Thyroid gland (tissue), 4 donors: ENCODE data around the gene FGF7. TPM values are rescaled to one million over a fixed set of nuclear protein-coding genes. Genes with fewer than 3 reads are reported as not detected.
"Not testable (repeated sequence)": the region's sequence is repeated elsewhere in the genome, so short reads cannot be mapped to it uniquely, and the experiment has no call there.

Source experiments
- DNase-seq, 2 donors: peaks; one replicate each; pipeline ENCODE4 v3.0.0-alpha.2; 2019
- H3K27ac ChIP-seq, 3 donors: fragments of 200-600 bp; sonication (generic); 1 replicate in 2 of 3; 2 replicates in 1 of 3; pipeline ENCODE4 v1.5.1; 2016 to 2019; ENCODE audit warnings: mild to moderate bottlenecking in 1 of 3, moderate library complexity in 1 of 3
- H3K27me3 ChIP-seq: fragments of 200-600 bp; sonication (generic); one replicate; pipeline ENCODE4 v1.5.1; 2019
- H3K36me3 ChIP-seq, 2 donors: fragments of 200-600 bp; sonication (generic); one replicate each; pipeline ENCODE4 v1.5.1; 2016 to 2019
- H3K4me1 ChIP-seq, 2 donors: fragments of 200-600 bp; sonication (generic); one replicate each; pipeline ENCODE4 v1.5.1; 2017 to 2019
- H3K4me3 ChIP-seq, 3 donors: fragments of 200-600 bp; sonication (generic); replicated peaks in 1 of 3; 1 replicate in 2 of 3; 2 replicates in 1 of 3; pipeline ENCODE4 v1.5.1; 2016; ENCODE audit warnings: mild to moderate bottlenecking in 1 of 3
- H3K9me3 ChIP-seq: fragments of 200-600 bp; sonication (generic); one replicate; pipeline ENCODE4 v1.5.1; 2017
- POLR2A ChIP-seq, 2 donors: fragments of 450-650 bp; IDR thresholded peaks; one replicate each; pipeline ENCODE4 v1.6.1; 2017; ENCODE audit warnings: antibody characterized with exemption in 2 of 2, mild to moderate bottlenecking in 2 of 2, moderate library complexity in 1 of 2
- WGBS, 2 donors: methylation state at CpG; one replicate each; pipeline ENCODE4 v1.1.5; 2017; 5-methylcytosine and 5-hydroxymethylcytosine counted together
- intact Hi-C: fragments of 100-400 bp; cut with DNase I; formaldehyde crosslinking; loops from one replicate; pipeline ENCODE4 v1.15.1; 2023
- total RNA-seq, 4 donors: library from RNA; depleted of rRNA; stranded (reverse); fragments of >200 nt; gene quantifications; one replicate each; pipeline ENCODE4 v1.2.3, GENCODE V29; 2016
- TF ChIP-seq, protein P1 (sequence below), 6 experiments: fragments of 200-600 bp in 3 of 6; fragments of 450-650 bp in 3 of 6; sonication (generic) in 3 of 6; IDR thresholded peaks; one replicate each; pipeline ENCODE4 v1.5.1; 2016 to 2019; ENCODE audit warnings: antibody characterized with exemption in 6 of 6, mild to moderate bottlenecking in 2 of 6, inconsistent platforms in 1 of 6, moderate library complexity in 1 of 6

Gene FGF7
- total RNA-seq, 4 donors from 2014 or later = 31.3 to 111 (median 52.4) TPM

DNA sequence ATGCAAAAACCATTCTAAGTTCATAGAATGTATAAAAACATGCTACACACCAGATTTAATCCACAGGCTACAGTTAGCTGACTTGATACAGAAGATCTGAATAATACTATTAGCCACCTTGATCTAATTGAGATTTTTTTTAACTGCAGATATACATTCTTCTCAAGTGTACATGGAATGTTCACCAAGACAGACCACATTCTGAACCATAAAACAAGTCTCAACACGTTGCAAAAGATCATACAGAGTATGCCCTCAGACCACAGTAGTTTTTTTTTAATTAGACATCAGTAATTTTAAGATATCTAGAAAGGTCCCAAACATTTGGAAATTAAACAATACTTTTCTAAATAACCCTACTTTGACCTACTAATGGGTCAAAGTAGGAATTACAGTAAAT lies 83.3 kb downstream of the FGF7 start:
- 70 to 71% methylated on average over 1 of the region's 1 CpG for WGBS, 2 donors

DNA sequence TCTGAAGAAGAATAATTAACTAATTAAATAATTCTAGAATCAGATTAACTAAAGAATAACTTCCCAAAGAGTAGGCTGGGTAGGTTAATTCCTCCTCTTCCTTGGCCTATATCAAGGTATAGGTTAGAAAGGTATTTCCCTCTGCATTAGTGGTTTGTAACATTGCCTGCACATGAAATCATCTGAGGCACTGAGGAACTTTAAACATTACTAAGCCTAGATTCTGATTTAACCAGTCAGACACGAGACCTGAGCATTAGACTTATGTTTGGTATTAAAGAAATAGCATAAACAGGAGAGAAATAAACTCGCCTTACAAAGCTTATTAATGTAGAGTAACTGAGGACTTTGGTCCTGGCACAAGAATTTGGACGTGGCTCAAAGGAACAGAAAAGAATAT lies 84.2 kb downstream of the FGF7 start:
- intact Hi-C loops = no loop called here

More for the DNA sequence above, 83.3 kb downstream of the FGF7 start:
- intact Hi-C loops = no loop called here
- H3K9me3 ChIP-seq = no peaks in the 10 kb centered on the region
- H3K4me1 ChIP-seq = no peaks in the 10 kb centered on the region
- H3K27ac ChIP-seq = no peak overlapping the region
- TF ChIP-seq, protein P1, sequence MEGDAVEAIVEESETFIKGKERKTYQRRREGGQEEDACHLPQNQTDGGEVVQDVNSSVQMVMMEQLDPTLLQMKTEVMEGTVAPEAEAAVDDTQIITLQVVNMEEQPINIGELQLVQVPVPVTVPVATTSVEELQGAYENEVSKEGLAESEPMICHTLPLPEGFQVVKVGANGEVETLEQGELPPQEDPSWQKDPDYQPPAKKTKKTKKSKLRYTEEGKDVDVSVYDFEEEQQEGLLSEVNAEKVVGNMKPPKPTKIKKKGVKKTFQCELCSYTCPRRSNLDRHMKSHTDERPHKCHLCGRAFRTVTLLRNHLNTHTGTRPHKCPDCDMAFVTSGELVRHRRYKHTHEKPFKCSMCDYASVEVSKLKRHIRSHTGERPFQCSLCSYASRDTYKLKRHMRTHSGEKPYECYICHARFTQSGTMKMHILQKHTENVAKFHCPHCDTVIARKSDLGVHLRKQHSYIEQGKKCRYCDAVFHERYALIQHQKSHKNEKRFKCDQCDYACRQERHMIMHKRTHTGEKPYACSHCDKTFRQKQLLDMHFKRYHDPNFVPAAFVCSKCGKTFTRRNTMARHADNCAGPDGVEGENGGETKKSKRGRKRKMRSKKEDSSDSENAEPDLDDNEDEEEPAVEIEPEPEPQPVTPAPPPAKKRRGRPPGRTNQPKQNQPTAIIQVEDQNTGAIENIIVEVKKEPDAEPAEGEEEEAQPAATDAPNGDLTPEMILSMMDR (IDR thresholded peaks at IDR 0.05) = no peak
- TF ChIP-seq POLR2A (IDR thresholded peaks at IDR 0.05) = no peak
- DNase-seq = no peak
- H3K36me3 ChIP-seq = no peaks in the 10 kb centered on the region
- no peaks in the 10 kb centered on the region for H3K27me3 ChIP-seq
- H3K4me3 ChIP-seq = no peak overlapping the region

DNA sequence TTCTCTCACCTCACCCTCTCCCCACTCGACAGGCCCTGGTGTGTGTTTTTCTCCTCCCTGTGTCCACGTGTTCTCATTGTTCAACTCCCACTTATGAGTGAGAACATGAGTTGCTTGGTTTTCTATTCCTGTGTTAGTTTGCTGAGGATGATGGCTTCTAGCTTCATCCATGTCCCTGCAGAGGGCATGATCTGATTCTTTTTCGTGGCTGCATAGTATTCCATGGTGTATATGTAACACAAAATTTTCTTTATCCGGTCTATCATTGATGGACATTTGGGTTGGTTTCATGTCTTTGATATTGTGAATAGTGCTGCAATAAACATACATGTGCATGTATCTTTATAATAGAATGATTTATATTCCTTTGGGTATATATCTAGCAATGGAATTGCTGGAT lies 89.7 kb downstream of the FGF7 start:
- H3K36me3 ChIP-seq, H3K27ac ChIP-seq, H3K4me1 ChIP-seq, H3K9me3 ChIP-seq, intact Hi-C loops, H3K27me3 ChIP-seq, H3K4me3 ChIP-seq, DNase-seq: not testable (repeated sequence)
- WGBS, 2 donors = 94% methylated on average over 4 of the region's 4 CpGs

More for the DNA sequence above, 84.2 kb downstream of the FGF7 start:
- WGBS, 2 donors = 84 to 87% methylated on average over 3 of the region's 3 CpGs
- Histone ChIP-seq H3K36me3 (no peaks in the 10 kb centered on the region), H3K27me3 (no peaks in the 10 kb centered on the region), H3K9me3 (no peaks in the 10 kb centered on the region), H3K27ac (no peak overlapping the region), H3K4me1 (no peaks in the 10 kb centered on the region), H3K4me3 (no peak overlapping the region)
- DNase-seq = no peak
- no peak for TF ChIP-seq POLR2A (IDR thresholded peaks at IDR 0.05)
- TF ChIP-seq, protein P1 (IDR thresholded peaks at IDR 0.05) = no peak

DNA sequence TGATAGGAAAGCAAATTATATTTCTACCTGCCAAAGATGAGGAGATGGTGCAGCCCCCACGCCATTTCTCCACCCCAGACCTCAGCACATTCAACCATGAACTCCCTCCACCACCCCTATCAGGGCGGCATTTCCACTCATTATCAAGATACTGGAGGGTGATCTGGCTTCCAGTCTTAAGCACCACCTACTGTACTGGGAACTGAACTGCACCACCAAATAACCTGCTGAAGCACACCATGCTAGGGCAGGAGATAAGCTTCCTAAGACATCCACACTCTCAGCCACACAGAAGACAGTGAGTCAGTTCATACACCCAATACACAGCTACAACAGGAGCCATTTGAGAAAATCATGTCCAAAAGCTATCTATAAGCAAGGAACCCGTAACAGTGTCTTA lies 98.8 kb downstream of the FGF7 start:
- DNase-seq = no peak
- WGBS, 2 donors = 83 to 88% methylated on average over 3 of the region's 3 CpGs
- no peaks in the 10 kb centered on the region for H3K36me3 ChIP-seq
- intact Hi-C loops = no loop called here
- no peaks in the 10 kb centered on the region for H3K9me3 ChIP-seq
- no peak overlapping the region for H3K27ac ChIP-seq
- H3K4me3 ChIP-seq = no peak overlapping the region
- H3K4me1 ChIP-seq = no peaks in the 10 kb centered on the region
- no peaks in the 10 kb centered on the region for H3K27me3 ChIP-seq
- TF ChIP-seq, protein P1 (IDR thresholded peaks at IDR 0.05) = no peak
- no peak for TF ChIP-seq POLR2A (IDR thresholded peaks at IDR 0.05)

DNA sequence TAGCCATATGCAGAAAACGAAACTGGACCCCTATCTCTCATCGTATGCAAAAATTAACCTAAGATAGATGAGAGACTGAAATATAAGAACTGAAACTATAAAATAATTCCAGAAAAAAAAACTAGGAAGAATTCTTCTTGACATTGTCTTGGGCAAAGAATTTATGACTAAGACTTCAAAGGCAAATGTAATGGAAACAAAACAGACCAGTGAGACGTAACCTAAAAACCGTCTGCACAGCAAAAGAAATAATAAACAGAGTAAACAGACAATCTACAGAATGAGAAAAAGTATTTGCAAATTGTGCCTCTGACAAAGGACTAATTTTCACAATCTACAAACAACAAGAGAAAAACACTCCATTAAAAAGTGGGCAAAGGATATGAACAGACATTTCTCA lies 105.2 kb downstream of the FGF7 start:
- TF ChIP-seq, protein P1 (IDR thresholded peaks at IDR 0.05) = no peak
- no peak for TF ChIP-seq POLR2A (IDR thresholded peaks at IDR 0.05)
- H3K9me3 ChIP-seq = no peaks in the 10 kb centered on the region
- no peak overlapping the region for H3K4me3 ChIP-seq
- H3K27ac ChIP-seq = no peak overlapping the region
- no peaks in the 10 kb centered on the region for H3K36me3 ChIP-seq
- WGBS, 2 donors = 70 to 73% methylated on average over 4 of the region's 4 CpGs
- no peaks in the 10 kb centered on the region for H3K27me3 ChIP-seq
- H3K4me1 ChIP-seq = no peaks in the 10 kb centered on the region
- no peak for DNase-seq
- intact Hi-C loops = no loop called here

DNA sequence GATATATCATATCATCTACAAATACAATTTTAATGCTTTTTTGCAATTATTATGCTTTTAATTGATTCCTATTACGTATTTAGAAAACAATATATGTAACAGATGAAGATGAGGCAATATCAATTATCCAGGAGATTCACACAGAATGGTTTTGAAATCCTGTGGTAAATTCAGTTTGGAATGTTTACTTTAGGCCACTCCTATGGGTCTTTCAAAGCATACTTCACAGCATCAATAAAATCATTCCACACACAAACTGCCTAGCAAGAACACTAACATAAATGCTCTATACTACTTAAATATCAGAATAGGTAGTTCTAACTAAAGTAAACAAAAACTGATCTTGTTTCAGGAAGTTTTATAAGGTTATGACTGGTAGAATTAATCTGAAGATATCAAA lies 107.0 kb downstream of the FGF7 start:
- Histone ChIP-seq H3K9me3 (no peaks in the 10 kb centered on the region), H3K4me3 (no peak overlapping the region), H3K27ac (no peak overlapping the region), H3K27me3 (no peaks in the 10 kb centered on the region), H3K4me1 (no peaks in the 10 kb centered on the region), H3K36me3 (no peaks in the 10 kb centered on the region)
- TF ChIP-seq, protein P1 (IDR thresholded peaks at IDR 0.05) = no peak
- no peak for TF ChIP-seq POLR2A (IDR thresholded peaks at IDR 0.05)
- intact Hi-C loops = no loop called here
- WGBS, 2 donors = 88 to 91% methylated on average over 1 of the region's 1 CpG
- no peak for DNase-seq
